ENCODE results near the gene PIWIL1. TPM values are rescaled to one million over a fixed set of nuclear protein-coding genes. Genes with fewer than 3 reads are reported as not detected.

PIWIL1 gene
- total RNA-seq, 1 experiment from 2014 or later, result not detected

GRCh38 chr12:130339951-130340350 is 2.3 kb downstream of the PIWIL1 start:
- no peak overlapping the region for H3K23ac ChIP-seq (ENCODE audit: insufficient read length, low read depth, low read length)
- no peak overlapping the region for H2BK20ac ChIP-seq (ENCODE audit: low read depth, low read length, poor library complexity, severe bottlenecking)
- no peak overlapping the region for H3K4ac ChIP-seq (ENCODE audit: low read depth, low read length)
- WGBS (ENCODE audit: extremely low coverage, insufficient read length, low lambda C conversion rate), result no CpG with 5 or more reads among the region's 15 CpGs
- no peak for DNase-seq
- no peak overlapping the region for H2BK5ac ChIP-seq (ENCODE audit: insufficient read length, low read length)
- Mint-ChIP-seq H3K4me1 (peaks cover 7 to 9% of the 10 kb centered on the region in 2 experiments), H3K36me3 (ENCODE audit: insufficient read depth in 1 of 3, low read depth in 3 of 3) (no peaks in the 10 kb centered on the region), H3K4me3 (no peak overlapping the region), H3K27ac (no peak overlapping the region), H3K9me3 (peaks cover 0 to 2% of the 10 kb centered on the region in 2 experiments; a peak in 2 of 5 replicates), H3K27me3 (ENCODE audit: low read depth) (peaks cover 14% of the 10 kb centered on the region)
- H4K91ac ChIP-seq (ENCODE audit: insufficient read length, low read depth, low read length), result no peak overlapping the region
- H2BK120ac ChIP-seq (ENCODE audit: low read depth, low read length, poor library complexity, severe bottlenecking), result no peak overlapping the region
- no peak overlapping the region; the same call in 1 of the 2 replicates for H3K14ac ChIP-seq (ENCODE audit: insufficient read depth, low read length)
- no peak overlapping the region for H2BK12ac ChIP-seq (ENCODE audit: insufficient read length, low read depth, low read length)
- H4K20me1 ChIP-seq (ENCODE audit: control insufficient read depth, insufficient read depth, insufficient read length), result no peaks in the 10 kb centered on the region
- no peak overlapping the region for H2AFZ ChIP-seq (ENCODE audit: low read length)
- H4K8ac ChIP-seq (replicated peaks; ENCODE audit: insufficient read length, low read depth, low read length), result no peak overlapping the region
- H3K79me1 ChIP-seq (ENCODE audit: insufficient read depth, low read depth, low read length, poor library complexity, severe bottlenecking), result no peaks in the 10 kb centered on the region
- TF ChIP-seq, protein P1, sequence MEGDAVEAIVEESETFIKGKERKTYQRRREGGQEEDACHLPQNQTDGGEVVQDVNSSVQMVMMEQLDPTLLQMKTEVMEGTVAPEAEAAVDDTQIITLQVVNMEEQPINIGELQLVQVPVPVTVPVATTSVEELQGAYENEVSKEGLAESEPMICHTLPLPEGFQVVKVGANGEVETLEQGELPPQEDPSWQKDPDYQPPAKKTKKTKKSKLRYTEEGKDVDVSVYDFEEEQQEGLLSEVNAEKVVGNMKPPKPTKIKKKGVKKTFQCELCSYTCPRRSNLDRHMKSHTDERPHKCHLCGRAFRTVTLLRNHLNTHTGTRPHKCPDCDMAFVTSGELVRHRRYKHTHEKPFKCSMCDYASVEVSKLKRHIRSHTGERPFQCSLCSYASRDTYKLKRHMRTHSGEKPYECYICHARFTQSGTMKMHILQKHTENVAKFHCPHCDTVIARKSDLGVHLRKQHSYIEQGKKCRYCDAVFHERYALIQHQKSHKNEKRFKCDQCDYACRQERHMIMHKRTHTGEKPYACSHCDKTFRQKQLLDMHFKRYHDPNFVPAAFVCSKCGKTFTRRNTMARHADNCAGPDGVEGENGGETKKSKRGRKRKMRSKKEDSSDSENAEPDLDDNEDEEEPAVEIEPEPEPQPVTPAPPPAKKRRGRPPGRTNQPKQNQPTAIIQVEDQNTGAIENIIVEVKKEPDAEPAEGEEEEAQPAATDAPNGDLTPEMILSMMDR (conservative IDR thresholded peaks at IDR 0.05), result no peak
- H3K9ac ChIP-seq (ENCODE audit: extremely low read depth, insufficient read length, low read length), result no peak overlapping the region
- no peak overlapping the region for H2BK15ac ChIP-seq (ENCODE audit: low read depth, low read length)
- no peaks in the 10 kb centered on the region for H3K27me3 ChIP-seq (ENCODE audit: insufficient read depth, low read length)
- no peak overlapping the region for H4K5ac ChIP-seq (ENCODE audit: insufficient read length, low read depth, low read length)
- H3K4me1 ChIP-seq (ENCODE audit: insufficient read depth, low read length), result no peaks in the 10 kb centered on the region
- H3K18ac ChIP-seq (ENCODE audit: insufficient read length, low read depth, low read length), result no peak overlapping the region
- no peak overlapping the region for H3K4me2 ChIP-seq (ENCODE audit: insufficient read depth, insufficient read length, low read length)
- H2AK5ac ChIP-seq (ENCODE audit: insufficient read length, low read length), result no peak overlapping the region
- no peak overlapping the region for H3K56ac ChIP-seq (ENCODE audit: insufficient read length, low read depth, low read length)
- no peak overlapping the region for H3K27ac ChIP-seq (ENCODE audit: insufficient read length, low read depth, low read length)
- H3K9me3 ChIP-seq (ENCODE audit: control insufficient read depth, low read depth, low read length), result no peaks in the 10 kb centered on the region
- H3K23me2 ChIP-seq (ENCODE audit: insufficient read length, low read depth, low read length, poor library complexity, severe bottlenecking), result peaks cover under 1% of the 10 kb centered on the region
- H3T11ph ChIP-seq (ENCODE audit: low read length), result no peak overlapping the region
- no peaks in the 10 kb centered on the region for H3K79me2 ChIP-seq (ENCODE audit: insufficient read depth, low read length)
